Astrocyte (in vitro differentiated cells and primary cell): ENCODE results near the gene VPS36.
"Not testable (repeated sequence)": the region's sequence is repeated elsewhere in the genome, so short reads cannot be mapped to it uniquely, and the experiment has no call there.

Experiments used
- CTCF ChIP-seq: IDR thresholded peaks from 2 replicates; pipeline ENCODE4 v1.5.1; 2011; ENCODE audit warnings: low read depth, mild to moderate bottlenecking, inconsistent platforms, low read length, moderate library complexity; ENCODE audit not compliant: insufficient read depth
- EZH2 ChIP-seq: IDR thresholded peaks from 2 replicates; pipeline ENCODE4 v1.6.1; 2012; ENCODE audit warnings: mild to moderate bottlenecking, low read length, inconsistent platforms; ENCODE audit not compliant: insufficient read depth

- not testable (repeated sequence) for TF ChIP-seq EZH2, CTCF
Observed at GRCh38 chr13:52488763-52489162, 38.3 kb upstream of the VPS36 start.
